HepG2 (cell line): ENCODE measurements around the gene RPLP1.

ENCODE experiments used
- BORCS8-MEF2B ChIP-seq: sonication (generic); formaldehyde crosslinking; IDR thresholded peaks from 2 replicates; pipeline ENCODE4 v1.8.0; 2022; ENCODE audit warnings: mild to moderate bottlenecking, missing genetic modification reagents
- CTCF ChIP-seq: sonication (generic); formaldehyde crosslinking; IDR thresholded peaks from 2 replicates; pipeline ENCODE4 v1.5.0; 2020; ENCODE audit warnings: mild to moderate bottlenecking, missing genetic modification reagents, moderate library complexity
- FOSL1 ChIP-seq: sonication (generic); formaldehyde crosslinking; IDR thresholded peaks from 2 replicates; pipeline ENCODE4 v1.9.0; 2021; ENCODE audit warnings: missing genetic modification reagents, borderline replicate concordance
- MBD4 ChIP-seq: IDR thresholded peaks from 2 replicates; pipeline ENCODE4 v1.6.1; 2012; ENCODE audit warnings: low read length, inconsistent platforms, borderline replicate concordance
- MYNN ChIP-seq: sonication (generic); formaldehyde crosslinking; IDR thresholded peaks from 2 replicates; pipeline ENCODE4 v1.4.0; 2020; ENCODE audit warnings: mild to moderate bottlenecking, low read depth, missing genetic modification reagents
- SRF ChIP-seq: IDR thresholded peaks from 2 replicates; pipeline ENCODE4 v1.6.1; 2011; ENCODE audit warnings: mild to moderate bottlenecking, low read depth, low read length, moderate library complexity
- ZNF674 ChIP-seq: sonication (generic); formaldehyde crosslinking; IDR thresholded peaks from 2 replicates; pipeline ENCODE4 v1.5.0; 2020; ENCODE audit warnings: low read depth, mild to moderate bottlenecking, missing genetic modification reagents

- TF ChIP-seq SRF, result no peak
- TF ChIP-seq MYNN, result no peak
- no peak for TF ChIP-seq FOSL1 (CRISPR knock-in tag)
- no peak for TF ChIP-seq CTCF (CRISPR knock-in tag)
- TF ChIP-seq ZNF674 (CRISPR knock-in tag), result no peak
- TF ChIP-seq MBD4, result no peak
- TF ChIP-seq BORCS8-MEF2B (CRISPR knock-in tag), result no peak
These were observed 44.8 kb upstream of the RPLP1 start for GRCh38 chr15:69407719-69408400.
